OCI-LY1 (cell line): Measurements from ENCODE around the gene TRANK1.

Experiments used
- CTCF ChIP-seq: fragments of 200-600 bp; sonication (generic), shearing (Covaris generic); IDR thresholded peaks from 2 replicates; pipeline ENCODE4 v1.5.1; 2017; ENCODE audit warnings: mild to moderate bottlenecking, antibody characterized with exemption, low read length, moderate library complexity, mixed read lengths
- EZH2 ChIP-seq: fragments of 200-600 bp; sonication (generic), shearing (Covaris generic); IDR thresholded peaks from 2 replicates; pipeline ENCODE4 v1.8.0; 2017; ENCODE audit warnings: borderline replicate concordance, mixed run types, mild to moderate bottlenecking, antibody characterized with exemption, low read length, moderate library complexity, mixed read lengths

GRCh38 chr3:36817806-36818533 is 126.9 kb downstream of the TRANK1 start:
- TF ChIP-seq EZH2 = no peak
- no peak for TF ChIP-seq CTCF
